GM12878 (cell line): Measurements from ENCODE around the gene SLC23A2. TPM values are rescaled to one million over a fixed set of nuclear protein-coding genes. Genes with fewer than 3 reads are reported as not detected.

Experiments
- ATAC-seq: fragments of 200-7000 bp; cut with Tn5 transposase; 3 replicates; pipeline ENCODE4 v1.9.1; 2020; ENCODE audit warnings: mild to moderate bottlenecking, moderate library complexity
- BruUV-seq: library from RNA; stranded (reverse); fragments of 400-500 nt; replicated peaks from 2 replicates; lab custom pipeline; 2021; lab: Mats Ljungman, UMichigan
- CTCF ChIA-PET: fragments of 300-600 bp; sonication (Branson Sonifier 250); formaldehyde crosslinking; extraction: SDS; loops from one replicate; lab custom pipeline; 2021; ENCODE audit warnings: inconsistent platforms; lab: Yijun Ruan, JAX
- POLR2A ChIA-PET: fragments of 350-600 bp; formaldehyde crosslinking; extraction: SDS; loops from one replicate; lab custom pipeline; 2021; ENCODE audit warnings: inconsistent platforms; lab: Charles Lee
- RAD21 ChIA-PET: fragments of 300-600 bp; sonication (Branson Sonifier 250); formaldehyde crosslinking; loops from one replicate; lab custom pipeline; 2023; ENCODE audit warnings: antibody characterized with exemption; ENCODE audit not compliant: unreplicated experiment; lab: Charles Lee
- SMC1A ChIA-PET: fragments of 300-600 bp; sonication (Branson Sonifier 250); formaldehyde crosslinking; loops from one replicate; lab custom pipeline; 2023; ENCODE audit not compliant: unreplicated experiment, uncharacterized antibody; lab: Charles Lee
- DNase-seq: peaks from one replicate; pipeline ENCODE4 v3.0.0-alpha.2; 2011; ENCODE audit warnings: low read depth, low spot score
- FAIRE-seq: peaks from 3 replicates; lab custom pipeline; 2011; peaks lifted over from hg19 to GRCh38; lab: Jason Lieb, UNC
- H2AFZ ChIP-seq: 2 replicates; pipeline ENCODE4 v1.6.0; 2011; ENCODE audit warnings: low read depth, low read length, control low read depth; ENCODE audit not compliant: control insufficient read depth
- H3K27ac ChIP-seq: 2 replicates; pipeline ENCODE4 v1.5.1; 2011; ENCODE audit warnings: control low read depth; ENCODE audit not compliant: control insufficient read depth, insufficient read depth
- H3K27me3 ChIP-seq, 2 experiments: replicated peaks in 1 of 2; 2 replicates each; pipeline versions ENCODE4 v1.6.0 to v1.6.1; 2011; ENCODE audit warnings: low read length in 1 of 2; ENCODE audit not compliant: control insufficient read depth in 2 of 2, insufficient read depth in 2 of 2
- H3K36me3 ChIP-seq, 2 experiments: 2 replicates each; pipeline ENCODE4 v1.5.1; 2011; ENCODE audit warnings: low read length in 1 of 2; ENCODE audit not compliant: control insufficient read depth in 2 of 2, insufficient read depth in 2 of 2
- H3K4me1 ChIP-seq: 2 replicates; pipeline ENCODE4 v1.6.1; 2011; ENCODE audit warnings: mild to moderate bottlenecking, low read length, moderate library complexity, mixed read lengths; ENCODE audit not compliant: control insufficient read depth, insufficient read depth
- H3K4me2 ChIP-seq: 2 replicates; pipeline ENCODE4 v1.6.0; 2011; ENCODE audit warnings: control low read depth; ENCODE audit not compliant: control insufficient read depth, insufficient read depth
- H3K4me3 ChIP-seq: fragments of 200-600 bp; sonication (generic); 2 replicates; pipeline ENCODE4 v1.5.1; 2016
- H3K79me2 ChIP-seq: 2 replicates; pipeline ENCODE4 v1.6.0; 2011; ENCODE audit warnings: low read length; ENCODE audit not compliant: control insufficient read depth, insufficient read depth
- H3K9ac ChIP-seq: 2 replicates; pipeline ENCODE4 v1.8.0; 2011; ENCODE audit warnings: low read length, control low read depth, mixed read lengths; ENCODE audit not compliant: control insufficient read depth, insufficient read depth
- H3K9me3 ChIP-seq: replicated peaks from 3 replicates; pipeline ENCODE4 v1.5.1; 2011; ENCODE audit warnings: mild to moderate bottlenecking, low read length; ENCODE audit not compliant: control insufficient read depth, insufficient read depth
- H4K20me1 ChIP-seq: 2 replicates; pipeline ENCODE4 v1.6.0; 2011; ENCODE audit not compliant: control insufficient read depth, insufficient read depth
- ASH2L ChIP-seq: fragments of 300-600, 200-600 bp; sonication (generic); IDR thresholded peaks from 2 replicates; pipeline ENCODE4 v1.6.1; 2017; ENCODE audit warnings: low read depth, mild to moderate bottlenecking, borderline replicate concordance
- CBFB ChIP-seq: IDR thresholded peaks from 2 replicates; pipeline ENCODE4 v1.6.1; 2016; ENCODE audit warnings: antibody characterized with exemption, low read depth
- CEBPB ChIP-seq, 2 experiments: fragments of 150-350 bp in 1 of 2; IDR thresholded peaks; 2 replicates each; pipeline ENCODE4 v1.6.1; 2012 to 2014; ENCODE audit warnings: low read depth in 2 of 2, low read length in 2 of 2, borderline replicate concordance in 1 of 2, inconsistent platforms in 1 of 2
- EGR1 ChIP-seq, 2 experiments: IDR thresholded peaks; 1 replicate in 1 of 2; 2 replicates in 1 of 2; pipeline ENCODE4 v1.6.1; 2011 to 2012; ENCODE audit warnings: low read depth in 2 of 2, low read length in 2 of 2, borderline replicate concordance in 1 of 2, mild to moderate bottlenecking in 1 of 2, moderate library complexity in 1 of 2
- FOXM1 ChIP-seq: IDR thresholded peaks from 2 replicates; pipeline ENCODE4 v1.6.1; 2012; ENCODE audit warnings: low read depth, mild to moderate bottlenecking, inconsistent platforms, low read length, moderate library complexity
- HSF1 ChIP-seq: fragments of 150-350 bp; IDR thresholded peaks from 2 replicates; pipeline ENCODE4 v1.6.1; 2014; ENCODE audit warnings: mild to moderate bottlenecking, low read depth, low read length
- KAT2A ChIP-seq: conservative IDR thresholded peaks from 2 replicates; pipeline ENCODE4 v1.6.1; 2011; ENCODE audit warnings: low read depth, low read length; ENCODE audit not compliant: control insufficient read depth
- MTA3 ChIP-seq: IDR thresholded peaks from 2 replicates; pipeline ENCODE4 v1.6.1; 2012; ENCODE audit warnings: low read length, inconsistent platforms, borderline replicate concordance
- MXI1 ChIP-seq: fragments of 150-350 bp; IDR thresholded peaks from 2 replicates; pipeline ENCODE4 v1.6.1; 2011; ENCODE audit warnings: low read depth, mild to moderate bottlenecking, inconsistent platforms, low read length, improper control_type of control experiment
- NFYB ChIP-seq: IDR thresholded peaks from 2 replicates; pipeline ENCODE4 v1.6.1; 2011; ENCODE audit warnings: low read depth, mild to moderate bottlenecking, low read length, improper control_type of control experiment, moderate library complexity; ENCODE audit not compliant: insufficient read depth
- PML ChIP-seq: IDR thresholded peaks from 2 replicates; pipeline ENCODE4 v1.6.1; 2012; ENCODE audit warnings: low read length, inconsistent platforms
- POLR2AphosphoS2 ChIP-seq: IDR thresholded peaks from 2 replicates; pipeline ENCODE4 v1.6.1; 2011; ENCODE audit warnings: low read depth, mild to moderate bottlenecking, low read length, improper control_type of control experiment, moderate library complexity
- RAD51 ChIP-seq: fragments of 450-650 bp; IDR thresholded peaks from 2 replicates; pipeline ENCODE4 v1.6.1; 2016; ENCODE audit warnings: moderate library complexity, mild to moderate bottlenecking, inconsistent platforms
- RUNX3 ChIP-seq: IDR thresholded peaks from 2 replicates; pipeline ENCODE4 v1.6.1; 2012; ENCODE audit warnings: low read length, inconsistent platforms
- SRF ChIP-seq, 2 experiments: IDR thresholded peaks; 2 replicates each; pipeline ENCODE4 v1.6.1; 2011; ENCODE audit warnings: low read depth in 2 of 2, low read length in 2 of 2, mild to moderate bottlenecking in 1 of 2, moderate library complexity in 1 of 2
- STAT3 ChIP-seq: IDR thresholded peaks from 2 replicates; pipeline ENCODE4 v1.6.1; 2011; ENCODE audit warnings: low read depth, low read length, improper control_type of control experiment
- TCF12 ChIP-seq: IDR thresholded peaks from 2 replicates; pipeline ENCODE4 v1.6.1; 2011; ENCODE audit warnings: low read depth, mild to moderate bottlenecking, low read length
- ZSCAN29 ChIP-seq: fragments of 450-650 bp; IDR thresholded peaks from 2 replicates; pipeline ENCODE4 v1.6.1; 2017; ENCODE audit warnings: mild to moderate bottlenecking, moderate library complexity
- WGBS: methylation state at CpG from one replicate; pipeline ENCODE4 v1.1.6; 2016; ENCODE audit warnings: low lambda C conversion rate; ENCODE audit not compliant: insufficient replicate concordance, insufficient coverage; ENCODE audit errors: missing lambda C conversion rate; 5-methylcytosine and 5-hydroxymethylcytosine counted together
- in situ Hi-C: fragments of 300-500 bp; cut with MboI; formaldehyde crosslinking; loops from 9 replicates; pipeline ENCODE4 v1.14.3; 2018; ENCODE audit warnings: mixed read lengths
- intact Hi-C: fragments of 100-400 bp; cut with micrococcal nuclease; formaldehyde crosslinking; loops from one replicate; pipeline ENCODE4 v1.14.2; 2022; ENCODE audit not compliant: unreplicated experiment
- polyA plus RNA-seq, 11 experiments: library from polyadenylated mRNA; depleted of rRNA in 4 of 11; unstranded in 6 of 11; stranded (reverse) in 5 of 11; fragments of >200 nt; fragmentation: Nextera tagmentation in 4 of 11; fragmentation: Illumina TruSeq in 1 of 11; extraction: Ambion mirVana in 4 of 11; extraction: Trizol in 1 of 11; gene quantifications; 1 replicate in 1 of 11; 2 replicates in 10 of 11; pipeline versions ENCODE4 v1.2.1 to v1.2.3, GENCODE V29; 2011 to 2016; ENCODE audit warnings: inconsistent platforms in 2 of 11, missing spikeins in 2 of 11, low read depth in 1 of 11
- total RNA-seq, 4 experiments: library from RNA; depleted of rRNA in 3 of 4; stranded (reverse); fragments of >200 nt in 3 of 4; fragmentation: Illumina TruSeq in 1 of 4; extraction: Trizol in 1 of 4; gene quantifications; 2 replicates each; pipeline versions ENCODE4 v1.2.1 to v1.2.3, GENCODE V29; 2013 to 2021

SLC23A2 gene
- total and polyA plus RNA-seq, 10 of the 15 experiments (the other 5 are each of a cell fraction or from before 2014, with no cell fraction given): 4.4 to 56.1 (median 35.5) TPM

- BruUV-seq: no TSS peak
- H4K20me1 ChIP-seq: no peaks in the 10 kb centered on the region
- RAD21 ChIA-PET: interaction anchor here (0.8 to 1.4 kb wide), 2 partner anchors 72 to 250 kb away, joined by 3 to 4 read pairs; partner anchors contain the start of gene CDS2
These were observed 125.0 kb downstream of the SLC23A2 start for GRCh38 chr20:4876301-4876700.

More at GRCh38 chr20:4876301-4876700, 125.0 kb downstream of the SLC23A2 start:
- CTCF ChIA-PET: interaction anchor here (0.8 to 1.9 kb wide), 5 partner anchors 8 to 80 kb away, joined by 3 to 6 read pairs (median 4); no protein-coding TSS in a partner anchor
- Histone ChIP-seq H3K9me3 (no peaks in the 10 kb centered on the region), H2AFZ (no peak overlapping the region), H3K4me3 (no peak overlapping the region), H3K27me3 (no peaks in the 10 kb centered on the region), H3K27ac (no peak overlapping the region), H3K4me1 (peaks cover 4% of the 10 kb centered on the region), H3K9ac (no peak overlapping the region), H3K36me3 (peaks cover 0 to 11% of the 10 kb centered on the region in 2 experiments; a peak in 2 of 4 replicates), H3K79me2 (no peaks in the 10 kb centered on the region), H3K4me2 (no peak overlapping the region)
- no peak for ATAC-seq
- no peak for TF ChIP-seq MXI1
- TF ChIP-seq MTA3: no peak
- no peak for TF ChIP-seq HSF1
- no peak for TF ChIP-seq EGR1 (IDR thresholded peaks at IDR 0.05; ENCODE audit: borderline replicate concordance in 1 of 2, low read depth in 2 of 2, low read length in 2 of 2)
- TF ChIP-seq POLR2AphosphoS2: no peak
- TF ChIP-seq FOXM1: no peak
- TF ChIP-seq CEBPB (IDR thresholded peaks at IDR 0.05; ENCODE audit: borderline replicate concordance in 1 of 2, low read depth in 2 of 2, low read length in 2 of 2): no peak
- no peak for TF ChIP-seq ASH2L
- TF ChIP-seq ZSCAN29: no peak
- TF ChIP-seq PML: no peak
- no peak for TF ChIP-seq RAD51
- no peak for TF ChIP-seq CBFB
- TF ChIP-seq KAT2A: no peak
- TF ChIP-seq NFYB: no peak
- no peak for TF ChIP-seq SRF (IDR thresholded peaks at IDR 0.05; ENCODE audit: low read depth in 2 of 2, low read length in 2 of 2)
- TF ChIP-seq RUNX3: no peak
- TF ChIP-seq TCF12: no peak
- TF ChIP-seq STAT3: no peak
- FAIRE-seq: no peak
- intact Hi-C loops: loop anchor here (10.0 kb wide), 1 partner anchor 78 kb away; no protein-coding TSS in a partner anchor
- no peak for DNase-seq
- SMC1A ChIA-PET: interaction anchor here (1.0 to 2.0 kb wide), 4 partner anchors 10 to 225 kb away, joined by 3 to 5 read pairs (median 4); no protein-coding TSS in a partner anchor
- 67% methylated on average over 4 of the region's 4 CpGs for WGBS
- in situ Hi-C loops: no loop called here
- POLR2A ChIA-PET: interaction anchor here (1.3 kb wide), 1 partner anchor 80 kb away, joined by 4 read pairs; no protein-coding TSS in a partner anchor
